MM.1S (cell line): ENCODE measurements around the gene APCDD1L.

Experiments used
- EZH2 ChIP-seq: fragments of 300-600 bp; sonication (generic); optimal IDR thresholded peaks from 2 replicates; pipeline ENCODE3; 2017; ENCODE audit warnings: low read depth, mild to moderate bottlenecking, antibody characterized with exemption, low read length, mixed read lengths
- TF ChIP-seq, protein P1 (sequence below): fragments of 300-600 bp; sonication (generic); IDR thresholded peaks from 2 replicates; pipeline ENCODE4 v1.5.1; 2016; ENCODE audit warnings: antibody characterized with exemption, low read length, mixed read lengths

- TF ChIP-seq, protein P1, sequence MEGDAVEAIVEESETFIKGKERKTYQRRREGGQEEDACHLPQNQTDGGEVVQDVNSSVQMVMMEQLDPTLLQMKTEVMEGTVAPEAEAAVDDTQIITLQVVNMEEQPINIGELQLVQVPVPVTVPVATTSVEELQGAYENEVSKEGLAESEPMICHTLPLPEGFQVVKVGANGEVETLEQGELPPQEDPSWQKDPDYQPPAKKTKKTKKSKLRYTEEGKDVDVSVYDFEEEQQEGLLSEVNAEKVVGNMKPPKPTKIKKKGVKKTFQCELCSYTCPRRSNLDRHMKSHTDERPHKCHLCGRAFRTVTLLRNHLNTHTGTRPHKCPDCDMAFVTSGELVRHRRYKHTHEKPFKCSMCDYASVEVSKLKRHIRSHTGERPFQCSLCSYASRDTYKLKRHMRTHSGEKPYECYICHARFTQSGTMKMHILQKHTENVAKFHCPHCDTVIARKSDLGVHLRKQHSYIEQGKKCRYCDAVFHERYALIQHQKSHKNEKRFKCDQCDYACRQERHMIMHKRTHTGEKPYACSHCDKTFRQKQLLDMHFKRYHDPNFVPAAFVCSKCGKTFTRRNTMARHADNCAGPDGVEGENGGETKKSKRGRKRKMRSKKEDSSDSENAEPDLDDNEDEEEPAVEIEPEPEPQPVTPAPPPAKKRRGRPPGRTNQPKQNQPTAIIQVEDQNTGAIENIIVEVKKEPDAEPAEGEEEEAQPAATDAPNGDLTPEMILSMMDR = no peak
- TF ChIP-seq EZH2 = no peak
Observed at GRCh38 chr20:58503668-58504067, 11.5 kb downstream of the APCDD1L start.
